IPS DF 4.7 (cell line): Measurements from ENCODE around the gene TPRA1.

Source experiments
- DNase-seq: peaks from one replicate; pipeline ENCODE4 v3.0.0-alpha.2; 2013; ENCODE audit warnings: low spot score; ENCODE audit errors: extremely low read depth

Gene TPRA1

DNA sequence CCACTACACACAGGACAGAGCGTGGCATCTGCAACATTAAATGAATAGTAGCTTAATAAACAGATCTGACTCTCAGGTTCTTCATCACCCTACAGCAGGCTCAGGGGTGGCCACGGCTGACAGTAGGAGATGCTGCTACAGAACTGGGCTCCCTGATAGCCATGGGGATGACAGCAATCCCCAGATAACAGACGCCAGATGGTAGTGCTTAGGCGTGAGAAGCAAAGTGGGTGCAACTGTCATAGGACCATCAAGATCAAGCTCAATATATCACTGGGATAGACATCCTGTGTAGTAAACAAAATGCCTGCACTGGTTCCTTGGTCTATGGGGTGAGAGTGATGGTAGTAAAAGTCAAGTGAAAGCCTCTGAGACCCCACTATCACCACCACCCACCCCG lies 2.6 kb upstream of the TPRA1 start:
- no peak for DNase-seq

GRCh38 chr3:127590282-127590592 lies 296 bp downstream of the TPRA1 start:
- no peak for DNase-seq

GRCh38 chr3:127589600-127590281 lies 792 bp downstream of the TPRA1 start:
- DNase-seq: no peak

- no peak for DNase-seq
These were observed 1.5 kb downstream of the TPRA1 start for GRCh38 chr3:127588806-127589577.

GRCh38 chr3:127587876-127588275 lies 2.7 kb downstream of the TPRA1 start:
- no peak for DNase-seq

- no peak for DNase-seq
These were observed 4.6 kb downstream of the TPRA1 start for GRCh38 chr3:127585813-127586413.

DNA sequence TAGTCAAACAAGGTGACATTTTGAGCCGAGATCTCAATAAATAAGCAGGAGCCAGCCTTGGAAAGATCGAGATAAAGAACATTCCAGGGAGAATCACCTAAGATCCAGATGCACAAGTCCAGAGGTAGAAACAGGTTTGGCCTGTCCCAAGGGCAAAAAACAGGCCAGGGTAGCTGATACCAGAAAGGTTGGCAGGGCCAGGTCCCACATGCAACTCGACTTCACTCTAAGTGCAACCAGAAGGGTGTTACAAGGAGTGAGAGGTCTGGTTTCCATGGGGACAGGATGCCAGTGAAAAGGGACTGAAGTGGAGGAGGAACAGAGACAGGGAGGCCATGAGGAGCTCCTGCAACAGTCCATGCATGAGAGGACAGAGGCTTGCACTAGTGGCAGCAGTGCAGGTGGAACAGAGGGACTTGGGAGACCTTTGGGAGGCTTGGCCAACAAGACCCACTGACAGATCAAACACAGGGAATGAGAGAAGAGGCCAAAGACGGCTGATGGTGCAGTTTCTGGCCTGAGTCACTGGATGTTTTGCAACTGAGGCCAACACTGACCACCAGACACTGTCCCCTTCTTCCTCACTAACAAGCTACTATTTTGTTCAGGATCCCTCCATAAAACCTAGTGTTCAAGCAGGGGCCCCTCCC lies 5.2 kb downstream of the TPRA1 start:
- no peak for DNase-seq

GRCh38 chr3:127584734-127585133 lies 5.8 kb downstream of the TPRA1 start:
- DNase-seq: no peak

- DNase-seq: no peak
These were observed 10.0 kb downstream of the TPRA1 start for GRCh38 chr3:127580327-127581060.

DNA sequence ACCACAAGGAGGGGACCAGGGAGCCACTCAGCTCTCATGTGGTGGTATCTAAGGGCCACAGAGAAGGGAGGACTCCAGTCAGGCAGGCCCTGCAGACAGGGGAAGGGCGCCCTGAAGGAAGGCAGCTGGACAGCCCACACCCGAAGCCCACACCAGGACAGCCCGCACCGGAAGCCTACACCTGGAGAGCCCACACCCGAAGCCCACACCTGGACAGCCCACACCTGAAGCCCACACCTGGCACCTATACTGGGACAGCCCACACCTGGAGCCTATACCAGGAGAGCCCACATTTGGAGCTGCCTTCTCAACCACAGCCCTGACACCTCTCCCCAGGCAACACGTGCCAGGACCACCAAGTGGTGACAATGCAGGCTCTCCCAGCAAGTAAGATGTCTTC lies 11.7 kb downstream of the TPRA1 start:
- no peak for DNase-seq

DNA sequence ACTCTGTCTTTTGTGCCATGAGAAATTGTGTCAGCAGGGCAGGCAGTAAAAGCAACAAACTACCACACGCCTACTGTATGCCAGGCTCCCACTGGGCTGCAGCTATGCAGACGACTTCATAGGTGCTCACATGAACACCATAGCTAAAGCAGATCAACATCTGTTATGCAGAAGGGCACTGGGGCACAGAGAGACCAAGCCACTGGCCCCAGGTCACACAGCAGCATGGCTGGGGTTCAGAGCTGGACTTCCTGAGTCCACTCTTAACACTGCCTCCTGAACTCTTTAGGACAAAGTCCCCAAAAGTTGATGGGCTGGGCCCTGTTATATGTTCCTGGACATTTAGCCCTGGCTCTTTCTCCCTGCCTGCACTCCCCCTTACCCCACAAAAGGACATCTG lies 12.4 kb downstream of the TPRA1 start:
- no peak for DNase-seq

GRCh38 chr3:127577448-127577847 lies 13.1 kb downstream of the TPRA1 start:
- DNase-seq: no peak

DNA sequence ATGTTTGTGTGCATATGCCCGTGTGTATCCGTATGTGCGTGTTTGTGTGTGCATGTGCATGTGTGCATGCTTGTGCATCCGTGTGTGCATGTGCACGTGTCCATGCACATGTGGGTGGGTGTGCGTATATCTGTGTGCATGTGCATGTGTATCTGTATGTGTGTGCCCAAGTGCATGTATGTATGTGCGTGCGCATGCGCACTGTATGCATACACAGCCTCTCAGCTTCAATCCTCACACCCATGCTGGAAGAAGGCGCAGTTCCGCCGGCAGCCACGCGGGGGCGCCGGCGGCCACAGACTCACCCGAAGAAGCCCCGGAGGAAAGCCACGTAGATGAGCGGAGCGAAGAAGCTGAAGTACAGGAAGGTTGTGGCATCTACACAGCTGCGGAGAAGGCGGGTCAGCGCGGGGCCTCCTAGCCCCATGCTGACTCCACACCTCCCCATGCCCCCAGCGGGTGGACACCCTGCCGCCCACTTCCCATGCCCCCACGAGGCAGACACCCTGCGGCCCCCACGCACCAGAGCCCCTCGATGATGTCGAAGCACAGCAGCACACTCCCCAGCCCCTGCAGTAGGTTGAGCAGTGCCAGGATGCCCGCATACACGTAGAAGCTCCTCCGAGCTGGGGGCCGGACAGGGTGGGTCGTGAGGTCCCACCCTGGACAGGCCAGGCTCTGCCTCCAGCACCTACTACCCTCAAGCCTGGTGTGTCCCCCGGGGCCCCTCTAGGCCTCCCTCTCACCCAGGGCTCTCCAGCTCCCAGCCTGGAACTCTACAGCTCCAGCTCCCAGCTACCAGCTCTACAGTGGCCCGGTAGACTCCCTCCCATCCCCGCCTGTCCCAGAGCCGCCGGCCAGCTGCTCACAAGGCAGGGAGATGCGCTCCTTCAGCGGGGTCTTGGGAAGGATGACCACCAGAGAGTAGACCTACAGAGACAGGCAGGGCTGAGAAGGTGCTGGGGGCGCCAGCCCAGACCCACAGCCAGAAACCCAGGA lies 15.4 kb downstream of the TPRA1 start:
- DNase-seq: no peak

GRCh38 chr3:127573912-127574311 lies 16.6 kb downstream of the TPRA1 start:
- no peak for DNase-seq

DNA sequence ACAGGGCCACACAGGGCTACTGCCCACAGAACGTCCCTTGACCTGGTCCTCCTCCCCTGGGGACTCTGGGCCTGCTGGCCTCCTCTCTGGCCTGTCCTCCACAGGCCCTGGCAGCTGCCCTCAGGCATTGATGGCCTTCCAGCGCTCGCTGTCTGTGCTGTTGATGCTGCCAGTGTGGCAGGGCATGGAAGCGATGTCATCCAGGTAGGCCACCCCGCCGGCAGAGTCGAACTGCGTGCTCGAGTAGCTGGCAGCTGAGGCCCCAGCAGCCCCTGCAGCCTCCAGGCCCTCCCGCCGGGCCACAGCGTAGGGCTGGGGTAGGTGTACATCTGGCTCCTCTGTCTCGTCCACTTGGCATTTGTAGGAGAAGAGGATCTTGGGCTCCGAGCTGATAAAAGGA lies 17.1 kb downstream of the TPRA1 start:
- DNase-seq: no peak

- DNase-seq: no peak
These were observed 17.8 kb downstream of the TPRA1 start for GRCh38 chr3:127572735-127573134.

- no peak for DNase-seq
These were observed 18.3 kb downstream of the TPRA1 start for GRCh38 chr3:127572186-127572585.

- no peak for DNase-seq
These were observed 20.0 kb downstream of the TPRA1 start for GRCh38 chr3:127570520-127570919.

DNA sequence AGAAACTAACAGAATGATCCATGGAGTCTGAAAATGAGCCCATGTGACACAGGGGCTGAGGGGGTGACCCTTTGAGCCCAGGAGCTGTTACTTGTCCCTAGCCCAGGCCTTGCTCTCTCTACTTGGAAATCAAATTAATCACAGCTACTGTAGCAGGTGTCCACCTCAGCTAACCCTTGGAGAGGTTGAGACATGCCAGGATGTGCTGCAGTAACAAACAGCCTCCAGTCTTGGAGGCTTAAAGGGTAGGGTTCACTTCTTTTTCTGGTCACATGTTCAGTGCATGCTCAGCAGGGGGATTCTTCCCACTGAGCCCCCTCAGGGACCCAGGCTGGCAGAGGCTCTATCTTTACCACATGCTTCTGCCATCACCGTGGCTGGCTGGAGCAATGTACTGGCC lies 21.4 kb downstream of the TPRA1 start:
- no peak for DNase-seq

DNA sequence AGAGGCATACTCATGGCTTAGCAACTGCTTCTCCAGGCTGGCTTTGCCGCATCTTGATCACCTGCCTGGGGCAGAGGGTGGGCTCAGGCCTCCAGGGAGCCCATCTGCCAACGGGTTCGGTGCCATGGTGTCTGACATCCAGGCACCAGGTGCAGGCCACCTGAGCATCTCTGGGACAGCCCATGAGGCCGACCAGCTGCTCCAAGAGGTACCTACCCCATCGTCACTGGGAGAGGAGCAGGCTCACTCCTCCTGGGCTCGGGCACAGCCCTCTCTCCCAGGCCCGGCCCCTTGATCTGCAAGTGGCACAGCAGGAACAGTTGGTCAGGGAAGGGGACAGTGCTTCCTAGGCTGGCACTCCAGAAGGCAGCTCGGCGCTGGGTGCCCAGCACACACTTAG lies 21.9 kb downstream of the TPRA1 start:
- no peak for DNase-seq
